ENCODE data around the gene ALG14.

- TF ChIP-seq MAX (IDR thresholded peaks at IDR 0.05; ENCODE audit: low read depth, low read length) (no peak), POLR2A (IDR thresholded peaks at IDR 0.05; ENCODE audit: low read depth, low read length) (no peak), CTCF (IDR thresholded peaks at IDR 0.05 in 2 of 3, conservative IDR thresholded peaks at IDR 0.05 in 1 of 3; ENCODE audit: control insufficient read depth in 2 of 3, extremely low read depth in 1 of 3, insufficient read depth in 1 of 3, low read depth in 3 of 3, low read length in 3 of 3) (no peak), FOS (IDR thresholded peaks at IDR 0.05; ENCODE audit: borderline replicate concordance, extremely low read depth, insufficient read length) (no peak), NR2C1 (IDR thresholded peaks at IDR 0.05) (no peak), FOXK2 (IDR thresholded peaks at IDR 0.05) (no peak), RAD21 (IDR thresholded peaks at IDR 0.05; ENCODE audit: insufficient read depth, low read depth, low read length) (no peak), ZBTB40 (IDR thresholded peaks at IDR 0.05; ENCODE audit: borderline replicate concordance) (no peak), ZNF24 (IDR thresholded peaks at IDR 0.05) (no peak), ZBTB33 (IDR thresholded peaks at IDR 0.05) (no peak), SMC3 (IDR thresholded peaks at IDR 0.05; ENCODE audit: borderline replicate concordance, low read length) (no peak), HCFC1 (IDR thresholded peaks at IDR 0.05; ENCODE audit: low read length) (no peak), YY1 (IDR thresholded peaks at IDR 0.05; ENCODE audit: low read depth, low read length) (no peak), ZNF687 (IDR thresholded peaks at IDR 0.05) (no peak)
Measured at GRCh38 chr1:94949681-94950661, 122.8 kb downstream of the ALG14 start.
